GM21423 (cell line): Measurements from ENCODE around the gene EPHB6.

Experiments
- ATAC-seq: cut with Tn5 transposase; IDR thresholded peaks from one replicate; pipeline ENCODE4 v1.9.1; 2021; ENCODE audit warnings: mild to moderate bottlenecking, moderate library complexity; ENCODE audit not compliant: unreplicated experiment

Gene EPHB6

DNA sequence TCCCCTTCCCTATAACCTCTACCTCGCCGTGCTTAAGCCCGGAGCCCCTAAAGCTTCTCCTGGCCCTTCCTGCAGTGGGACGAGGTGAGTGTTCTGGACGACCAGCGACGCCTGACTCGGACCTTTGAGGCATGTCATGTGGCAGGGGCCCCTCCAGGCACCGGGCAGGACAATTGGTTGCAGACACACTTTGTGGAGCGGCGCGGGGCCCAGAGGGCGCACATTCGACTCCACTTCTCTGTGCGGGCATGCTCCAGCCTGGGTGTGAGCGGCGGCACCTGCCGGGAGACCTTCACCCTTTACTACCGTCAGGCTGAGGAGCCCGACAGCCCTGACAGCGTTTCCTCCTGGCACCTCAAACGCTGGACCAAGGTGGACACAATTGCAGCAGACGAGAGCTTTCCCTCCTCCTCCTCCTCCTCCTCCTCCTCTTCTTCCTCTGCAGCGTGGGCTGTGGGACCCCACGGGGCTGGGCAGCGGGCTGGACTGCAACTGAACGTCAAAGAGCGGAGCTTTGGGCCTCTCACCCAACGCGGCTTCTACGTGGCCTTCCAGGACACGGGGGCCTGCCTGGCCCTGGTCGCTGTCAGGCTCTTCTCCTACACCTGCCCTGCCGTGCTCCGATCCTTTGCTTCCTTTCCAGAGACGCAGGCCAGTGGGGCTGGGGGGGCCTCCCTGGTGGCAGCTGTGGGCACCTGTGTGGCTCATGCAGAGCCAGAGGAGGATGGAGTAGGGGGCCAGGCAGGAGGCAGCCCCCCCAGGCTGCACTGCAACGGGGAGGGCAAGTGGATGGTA, 9.2 kb downstream of the EPHB6 start:
- no peak for ATAC-seq

GRCh38 chr7:142864980-142865747, 10.3 kb downstream of the EPHB6 start:
- ATAC-seq = no peak

GRCh38 chr7:142865766-142866165, 10.9 kb downstream of the EPHB6 start:
- no peak for ATAC-seq

DNA sequence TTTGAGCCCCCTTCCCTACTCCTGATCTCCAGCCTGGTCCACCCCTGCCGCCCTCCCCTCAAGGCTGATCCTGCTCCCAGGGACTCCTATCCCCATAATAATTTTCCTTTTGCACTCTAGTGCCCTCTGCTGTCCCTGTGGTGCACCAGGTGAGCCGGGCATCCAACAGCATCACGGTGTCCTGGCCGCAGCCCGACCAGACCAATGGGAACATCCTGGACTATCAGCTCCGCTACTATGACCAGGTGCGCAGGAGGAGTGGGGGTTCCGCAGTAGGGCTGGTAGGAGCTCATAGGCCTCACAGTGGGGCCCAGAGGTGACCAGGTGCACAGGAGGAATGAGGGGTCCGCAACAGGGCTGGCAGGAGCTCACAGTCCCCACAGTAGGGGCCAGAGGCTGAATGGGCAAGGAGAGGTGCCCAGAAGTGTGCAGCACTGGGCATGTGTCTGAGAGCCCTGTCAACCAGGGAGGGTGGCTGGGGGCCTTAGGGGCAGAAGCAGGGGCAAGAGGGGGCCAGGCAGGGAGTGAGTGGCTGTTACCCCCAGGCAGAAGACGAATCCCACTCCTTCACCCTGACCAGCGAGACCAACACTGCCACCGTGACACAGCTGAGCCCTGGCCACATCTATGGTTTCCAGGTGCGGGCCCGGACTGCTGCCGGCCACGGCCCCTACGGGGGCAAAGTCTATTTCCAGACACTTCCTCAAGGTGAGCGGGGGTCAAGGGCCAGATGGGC, 11.7 kb downstream of the EPHB6 start:
- no peak for ATAC-seq

GRCh38 chr7:142867097-142867378, 12.2 kb downstream of the EPHB6 start:
- no peak for ATAC-seq

GRCh38 chr7:142867398-142868187, 12.7 kb downstream of the EPHB6 start:
- ATAC-seq = no peak

DNA sequence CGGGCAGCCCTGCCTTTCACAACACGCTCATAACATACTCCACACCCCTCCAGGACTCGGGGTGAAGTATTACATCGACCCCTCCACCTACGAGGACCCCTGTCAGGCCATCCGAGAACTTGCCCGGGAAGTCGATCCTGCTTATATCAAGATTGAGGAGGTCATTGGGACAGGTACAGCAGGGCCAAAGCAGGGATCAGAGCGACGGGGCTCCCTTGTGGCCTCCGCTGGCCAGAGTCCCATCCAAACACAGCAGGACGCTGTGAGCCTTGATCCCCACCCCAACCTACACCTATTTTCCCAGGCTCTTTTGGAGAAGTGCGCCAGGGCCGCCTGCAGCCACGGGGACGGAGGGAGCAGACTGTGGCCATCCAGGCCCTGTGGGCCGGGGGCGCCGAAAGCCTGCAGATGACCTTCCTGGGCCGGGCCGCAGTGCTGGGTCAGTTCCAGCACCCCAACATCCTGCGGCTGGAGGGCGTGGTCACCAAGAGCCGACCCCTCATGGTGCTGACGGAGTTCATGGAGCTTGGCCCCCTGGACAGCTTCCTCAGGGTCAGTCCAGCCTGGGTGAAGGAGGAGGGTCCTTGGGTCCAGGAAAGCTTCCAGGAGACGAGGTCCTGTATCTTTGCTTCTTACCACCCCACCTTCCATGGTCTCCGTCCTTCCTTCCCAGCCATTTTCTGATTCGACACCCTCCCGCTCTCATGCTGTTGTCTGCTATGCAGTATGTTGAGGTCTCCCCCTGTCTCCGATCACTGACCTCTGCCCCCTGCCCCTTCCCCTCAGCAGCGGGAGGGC, 13.5 kb downstream of the EPHB6 start:
- ATAC-seq = no peak

DNA sequence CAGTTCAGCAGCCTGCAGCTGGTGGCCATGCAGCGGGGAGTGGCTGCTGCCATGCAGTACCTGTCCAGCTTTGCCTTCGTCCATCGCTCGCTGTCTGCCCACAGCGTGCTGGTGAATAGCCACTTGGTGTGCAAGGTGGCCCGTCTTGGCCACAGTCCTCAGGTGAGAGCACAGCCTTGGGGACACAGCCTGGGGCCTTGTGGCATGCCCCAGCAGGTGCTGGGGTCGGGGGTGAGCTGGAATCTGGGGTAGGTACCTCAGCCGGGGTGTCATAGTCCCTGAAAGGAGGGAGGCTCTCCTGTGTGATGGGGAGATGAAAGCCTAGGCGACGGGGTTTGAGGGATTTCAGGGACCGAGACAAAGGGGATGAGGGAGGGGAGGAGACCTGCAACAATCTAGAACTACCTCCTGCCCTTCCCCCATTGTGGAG, 14.1 kb downstream of the EPHB6 start:
- no peak for ATAC-seq

- ATAC-seq = no peak
These were observed 14.6 kb downstream of the EPHB6 start for GRCh38 chr7:142869434-142869833.

DNA sequence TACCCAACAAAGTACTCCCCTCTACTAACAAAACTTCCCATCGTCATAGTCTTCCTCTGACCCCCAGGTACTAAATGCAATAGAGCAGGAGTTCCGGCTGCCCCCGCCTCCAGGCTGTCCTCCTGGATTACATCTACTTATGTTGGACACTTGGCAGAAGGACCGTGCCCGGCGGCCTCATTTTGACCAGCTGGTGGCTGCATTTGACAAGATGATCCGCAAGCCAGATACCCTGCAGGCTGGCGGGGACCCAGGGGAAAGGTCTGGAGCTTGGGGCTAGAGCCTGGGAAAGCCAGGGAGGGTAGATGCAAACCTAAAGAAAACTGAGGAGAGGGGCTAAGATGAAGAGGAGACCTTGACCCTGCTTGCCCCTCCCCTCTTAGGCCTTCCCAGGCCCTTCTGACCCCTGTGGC, 15.3 kb downstream of the EPHB6 start:
- ATAC-seq = no peak

- ATAC-seq = no peak
These were observed 15.8 kb downstream of the EPHB6 start for GRCh38 chr7:142870566-142871259.

GRCh38 chr7:142871260-142872105, 16.6 kb downstream of the EPHB6 start:
- no peak for ATAC-seq

- no peak for ATAC-seq
These were observed 17.3 kb downstream of the EPHB6 start for GRCh38 chr7:142872106-142872675.

DNA sequence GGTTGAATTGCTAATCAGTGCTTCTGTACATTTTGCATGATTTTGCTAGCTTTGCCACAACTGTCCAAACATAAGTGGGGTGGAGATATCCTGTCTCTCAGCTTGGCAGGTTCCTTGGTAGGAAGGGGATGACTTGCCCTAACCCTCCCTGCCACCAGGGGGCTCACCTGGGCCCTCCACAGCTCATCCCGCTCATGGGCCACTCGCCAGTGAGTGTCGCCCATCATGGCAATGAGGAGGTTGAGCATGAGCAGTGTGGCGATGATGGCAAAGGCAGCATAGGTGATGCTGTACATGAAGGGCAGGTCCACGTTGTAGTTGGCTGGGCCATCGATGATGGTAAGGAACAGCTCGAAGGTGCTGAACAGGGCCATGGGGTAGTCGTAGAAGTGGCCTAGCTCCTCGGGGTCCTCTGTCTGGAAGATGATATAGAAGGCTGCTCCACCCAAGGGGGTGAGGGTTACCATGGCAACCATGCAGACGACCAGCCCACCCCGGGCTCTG, 18.5 kb downstream of the EPHB6 start:
- ATAC-seq = no peak

GRCh38 chr7:142873871-142874270, 19.0 kb downstream of the EPHB6 start:
- no peak for ATAC-seq

- no peak for ATAC-seq
These were observed 19.5 kb downstream of the EPHB6 start for GRCh38 chr7:142874409-142874808.

- no peak for ATAC-seq
These were observed 20.0 kb downstream of the EPHB6 start for GRCh38 chr7:142874837-142875236.

- no peak for ATAC-seq
These were observed 20.6 kb downstream of the EPHB6 start for GRCh38 chr7:142875456-142875855.
